Right lung (tissue), 5 donors: Measurements from ENCODE around the gene CLMN. TPM values are rescaled to one million over a fixed set of nuclear protein-coding genes. Genes with fewer than 3 reads are reported as not detected.

ENCODE experiments used
- DNase-seq, 2 donors: peaks; one replicate each; pipeline ENCODE4 v3.0.0-alpha.2; 2013
- polyA plus RNA-seq, 5 donors: library from polyadenylated mRNA; unstranded; fragments of 120-200 nt; gene quantifications; one replicate each; pipeline versions ENCODE4 v1.2.1 to v1.2.3, GENCODE V29; 2013; ENCODE audit warnings: inconsistent platforms in 1 of 5, low replicate concordance in 1 of 5; ENCODE audit not compliant: insufficient read length in 5 of 5, insufficient read depth in 1 of 5

Gene CLMN
- polyA plus RNA-seq, 5 donors, result 7.8 to 18.3 (median 13.1) TPM

DNA sequence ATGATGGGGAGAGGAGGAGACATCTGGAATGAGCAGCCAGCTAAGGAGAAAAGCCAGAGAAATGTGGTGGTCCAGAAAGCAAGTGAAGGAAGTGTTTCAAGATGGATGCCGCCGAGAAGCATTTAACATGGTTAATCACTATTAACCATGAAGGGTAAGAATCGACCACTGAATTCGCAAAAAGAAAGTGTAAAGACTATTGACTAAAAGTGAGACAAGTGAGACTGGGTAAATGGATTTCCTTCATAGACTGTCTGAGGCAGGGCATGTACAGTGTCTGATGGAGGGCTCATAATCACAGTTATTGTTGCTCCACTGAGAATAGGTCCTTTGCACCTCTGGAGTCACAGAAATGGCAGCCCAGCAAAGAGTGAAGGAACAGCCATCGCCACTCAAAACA, 25.3 kb upstream of the CLMN start:
- DNase-seq, result no peak

DNA sequence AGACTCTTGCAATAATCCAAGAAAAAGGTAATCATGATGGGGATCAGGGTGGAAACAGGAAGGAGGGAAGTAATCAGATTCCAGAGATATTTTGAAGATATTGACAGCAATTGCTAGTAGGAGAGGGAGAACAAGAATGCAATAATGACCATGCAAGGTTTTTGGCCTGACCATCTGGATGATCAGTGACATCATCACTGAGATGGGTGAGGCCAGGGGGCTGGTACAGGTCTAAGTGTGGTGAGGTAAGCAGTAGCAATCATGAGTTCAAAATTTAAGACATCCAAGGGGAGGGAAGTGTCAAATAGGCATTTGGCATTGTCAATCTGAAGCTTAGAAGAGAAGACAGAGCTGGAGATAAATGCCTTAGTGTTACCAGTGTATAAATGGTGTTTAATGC, 24.8 kb upstream of the CLMN start:
- no peak for DNase-seq

- no peak for DNase-seq
Observed at GRCh38 chr14:95341564-95341963, 21.9 kb upstream of the CLMN start.

DNA sequence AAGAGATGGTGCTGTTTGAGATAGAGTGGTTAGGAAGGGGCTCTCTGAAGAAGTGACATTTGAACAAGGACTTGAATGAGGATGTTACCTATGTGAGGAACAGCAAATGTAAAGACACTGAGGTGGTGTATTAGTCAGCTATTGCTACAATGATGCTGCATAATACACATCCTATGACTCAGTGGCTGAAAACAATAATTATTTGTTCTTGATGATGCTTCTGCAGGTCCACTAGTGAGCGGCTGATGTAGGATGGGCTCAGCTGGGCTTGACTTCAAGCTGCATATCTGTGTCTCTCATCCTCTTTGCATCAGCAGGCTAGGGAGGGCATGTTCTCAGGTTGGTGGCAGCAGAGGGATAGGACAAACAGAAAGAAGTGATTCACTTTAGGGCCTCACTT, 21.4 kb upstream of the CLMN start:
- DNase-seq, result no peak

DNA sequence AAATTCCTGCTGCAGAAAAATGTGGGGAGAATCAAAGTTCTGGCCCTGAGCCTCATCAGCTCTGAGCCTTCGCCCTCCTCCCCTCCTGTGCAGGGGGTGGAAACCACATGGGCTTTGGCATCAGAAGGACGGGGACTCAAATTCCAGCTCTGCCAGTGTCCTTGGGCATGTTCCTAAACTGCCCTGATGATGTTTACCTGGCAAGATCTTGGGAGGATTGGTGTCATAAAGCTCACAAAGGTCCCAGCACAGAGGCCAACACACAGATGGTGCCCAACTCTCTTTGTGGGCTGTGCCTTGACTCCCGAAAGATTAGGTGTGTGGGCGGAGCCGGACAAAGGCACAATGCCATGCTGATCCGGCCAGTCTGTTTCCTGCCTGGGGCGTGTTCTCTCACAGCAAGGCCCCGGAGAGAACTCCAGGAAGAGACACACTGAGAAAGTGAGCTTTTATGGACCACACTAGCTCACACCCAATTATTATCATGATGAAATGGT, 20.5 kb upstream of the CLMN start:
- DNase-seq, result no peak

- DNase-seq, result no peak
Observed at GRCh38 chr14:95339301-95339865, 19.7 kb upstream of the CLMN start.

- DNase-seq, result no peak
Observed at GRCh38 chr14:95338436-95338835, 18.7 kb upstream of the CLMN start.

DNA sequence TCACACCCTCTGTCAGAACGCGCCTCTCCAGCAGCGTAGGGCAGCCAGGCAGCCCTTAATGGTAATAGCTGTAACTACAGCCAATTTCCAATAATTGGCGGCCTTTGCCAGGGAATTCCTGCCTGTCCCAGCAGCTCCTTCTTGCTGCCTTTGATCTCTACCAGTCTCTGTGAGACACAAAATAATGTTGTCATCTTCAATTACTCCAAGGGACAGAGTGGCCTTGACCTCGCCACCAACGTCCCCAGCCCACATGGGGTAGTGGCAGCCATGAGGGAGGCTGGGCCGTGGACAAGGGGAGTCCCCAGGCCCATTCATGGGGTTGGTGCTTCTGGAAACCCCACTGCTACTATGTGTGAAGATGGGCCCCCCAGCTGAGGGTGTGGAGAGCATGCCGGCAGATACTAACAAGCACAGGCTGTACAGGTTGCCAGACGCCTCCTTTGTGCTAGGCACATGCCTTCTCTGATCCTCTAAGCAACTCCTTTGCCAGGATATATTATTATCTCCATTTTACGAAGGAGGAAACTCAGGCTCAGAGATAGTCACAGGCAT, 17.4 kb upstream of the CLMN start:
- no peak for DNase-seq

- no peak for DNase-seq
Observed at GRCh38 chr14:95336192-95336760, 16.6 kb upstream of the CLMN start.

- no peak for DNase-seq
Observed at GRCh38 chr14:95335071-95335470, 15.4 kb upstream of the CLMN start.

DNA sequence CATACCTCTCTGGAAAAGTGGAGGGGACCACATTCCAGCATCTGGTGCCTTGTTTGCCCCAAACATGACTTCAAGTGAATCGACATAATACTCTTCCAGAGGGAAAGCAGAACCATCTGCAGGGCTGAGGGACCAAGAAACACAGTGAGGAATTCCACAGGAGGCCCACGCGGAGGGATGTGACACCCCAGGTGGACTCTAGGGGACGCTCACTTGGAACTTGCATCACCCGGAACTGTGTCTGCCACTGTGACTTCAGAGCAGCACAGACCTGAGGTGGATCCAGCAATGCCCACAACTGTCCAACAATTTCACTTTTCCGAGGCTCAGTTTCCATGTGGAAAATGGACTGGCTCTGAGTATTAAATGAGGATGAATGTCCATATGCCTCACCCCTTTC, 14.3 kb upstream of the CLMN start:
- DNase-seq, result no peak

DNA sequence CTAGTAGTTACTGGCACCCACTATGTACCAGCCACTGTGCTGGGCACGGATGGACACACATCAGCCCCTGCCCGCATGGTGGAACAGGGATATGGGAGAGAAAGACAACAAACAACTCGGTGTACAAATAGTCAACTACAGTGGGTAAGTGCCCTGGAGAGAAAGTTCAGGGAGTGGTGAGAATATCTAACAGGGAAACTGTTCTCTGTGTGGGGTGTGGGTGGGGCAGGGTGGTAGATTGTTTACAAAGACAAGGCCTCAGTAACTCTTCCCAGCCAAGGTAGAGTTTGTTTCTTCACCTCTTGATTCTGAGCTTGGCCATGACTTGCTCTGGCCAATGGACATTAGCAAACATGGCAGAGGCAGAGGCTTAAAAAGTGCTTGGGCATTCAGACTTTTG, 12.9 kb upstream of the CLMN start:
- no peak for DNase-seq

DNA sequence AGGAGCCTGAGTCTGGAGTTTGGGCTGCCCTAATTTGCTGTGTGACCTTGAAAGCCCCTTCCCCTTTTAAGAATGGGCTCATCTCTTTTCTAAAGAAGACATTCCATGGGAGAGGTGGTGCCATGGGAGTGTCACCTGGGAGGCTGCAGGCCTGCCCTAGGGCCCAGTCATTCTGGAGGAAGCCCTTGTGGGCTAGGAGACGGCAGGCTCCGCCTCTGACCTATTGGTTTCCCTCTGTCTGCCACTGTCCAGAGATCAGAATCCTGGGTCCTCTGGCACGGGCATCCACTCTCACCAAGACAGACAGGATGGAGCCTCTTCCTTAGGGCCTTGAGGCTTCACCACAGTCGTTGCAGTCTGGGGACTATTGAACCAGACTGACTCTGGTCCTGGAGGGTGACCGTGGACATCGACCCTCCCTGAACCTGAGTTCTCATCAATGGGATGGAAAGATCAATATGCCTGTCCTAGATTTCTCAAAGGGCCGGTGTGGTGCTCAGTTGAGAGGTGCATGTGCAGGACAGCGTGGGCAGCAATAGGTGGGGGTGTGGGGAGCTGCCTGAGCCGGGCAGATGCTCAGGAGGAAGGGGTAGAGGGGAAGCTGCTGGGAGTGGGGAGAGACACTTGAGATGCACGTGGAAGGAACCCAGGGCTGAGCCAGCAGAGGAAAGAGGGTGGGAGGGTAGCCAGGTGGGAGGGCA, 12.2 kb upstream of the CLMN start:
- DNase-seq, result no peak

- no peak for DNase-seq
Observed at GRCh38 chr14:95330591-95331370, 11.1 kb upstream of the CLMN start.

DNA sequence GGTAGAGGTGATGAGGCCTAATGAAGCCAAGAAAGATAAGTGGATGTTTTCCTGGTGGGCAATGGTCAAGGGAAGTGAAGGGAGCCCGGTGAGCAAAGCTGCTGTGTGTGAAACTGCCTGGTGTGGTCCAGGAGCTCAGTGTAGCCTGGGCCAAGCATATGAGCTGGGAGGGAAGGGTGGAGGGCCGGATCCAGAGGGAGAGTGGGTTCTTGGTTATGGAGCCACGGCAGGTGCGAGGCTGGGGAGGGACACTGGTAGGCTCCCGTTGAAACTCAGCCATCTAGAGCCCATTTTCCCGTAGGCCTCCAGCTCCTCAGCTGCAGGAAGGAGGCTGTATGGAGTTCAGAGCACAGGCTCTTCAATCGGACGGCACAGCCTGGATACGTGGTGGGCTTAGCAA, 10.2 kb upstream of the CLMN start:
- DNase-seq, result no peak

DNA sequence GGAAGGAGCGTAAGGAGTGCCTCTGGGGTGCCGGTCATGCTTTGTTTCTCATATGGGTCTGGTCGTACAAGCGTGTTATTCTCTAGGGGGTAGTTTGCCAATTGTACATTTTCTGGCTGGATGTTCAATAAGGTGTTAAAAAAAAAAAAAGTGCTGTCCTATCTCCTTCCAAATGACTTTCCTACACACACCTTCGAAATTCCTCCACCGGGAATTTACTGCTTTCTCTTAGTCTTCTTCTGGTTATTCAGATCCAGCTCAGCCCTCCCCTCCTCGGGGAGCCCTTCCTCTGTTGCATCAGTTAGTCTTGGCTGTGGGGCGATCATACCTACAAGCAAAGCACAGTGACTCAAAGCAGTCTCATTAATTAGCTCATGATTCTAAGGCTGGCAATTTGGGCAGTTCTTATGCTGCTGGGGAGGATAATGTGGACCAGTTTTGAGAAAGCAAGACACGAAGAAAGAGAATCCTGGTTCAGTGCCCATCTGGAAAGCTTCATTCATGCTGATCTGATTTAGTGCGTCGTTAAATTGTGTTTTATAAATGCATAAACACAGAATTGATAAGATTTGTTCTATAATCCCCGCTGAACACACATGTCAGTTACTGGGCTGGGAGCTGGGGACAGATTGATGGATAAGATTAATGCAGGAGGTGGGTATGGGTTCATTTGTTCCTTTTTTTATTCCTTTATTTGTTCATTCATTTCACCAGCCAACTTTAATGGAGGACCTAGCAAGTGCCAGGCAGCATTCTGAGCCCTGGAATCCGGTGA, 9.2 kb upstream of the CLMN start:
- no peak for DNase-seq

GRCh38 chr14:95327558-95328374, 8.1 kb upstream of the CLMN start:
- no peak for DNase-seq

GRCh38 chr14:95326987-95327386, 7.3 kb upstream of the CLMN start:
- DNase-seq, result no peak

DNA sequence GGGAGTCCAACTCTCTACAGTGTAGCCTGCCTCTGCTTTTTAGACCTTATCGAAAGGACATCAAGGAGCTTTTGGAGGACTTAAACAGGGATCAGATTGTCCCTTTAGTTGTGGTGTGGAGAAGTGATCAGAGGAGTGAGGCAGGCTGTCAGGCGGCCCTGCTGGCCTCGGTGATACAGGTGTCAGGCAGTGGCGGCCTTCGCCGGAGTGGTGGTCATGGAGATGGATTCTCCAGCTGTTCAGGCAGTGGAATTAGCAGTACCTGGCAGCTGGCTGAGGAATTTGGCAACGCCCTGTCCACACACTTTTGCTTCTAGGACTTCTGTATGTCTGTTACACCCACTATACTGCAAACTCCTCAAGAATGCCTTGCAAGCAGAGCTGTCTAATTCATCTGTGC, 4.2 kb upstream of the CLMN start:
- no peak for DNase-seq

DNA sequence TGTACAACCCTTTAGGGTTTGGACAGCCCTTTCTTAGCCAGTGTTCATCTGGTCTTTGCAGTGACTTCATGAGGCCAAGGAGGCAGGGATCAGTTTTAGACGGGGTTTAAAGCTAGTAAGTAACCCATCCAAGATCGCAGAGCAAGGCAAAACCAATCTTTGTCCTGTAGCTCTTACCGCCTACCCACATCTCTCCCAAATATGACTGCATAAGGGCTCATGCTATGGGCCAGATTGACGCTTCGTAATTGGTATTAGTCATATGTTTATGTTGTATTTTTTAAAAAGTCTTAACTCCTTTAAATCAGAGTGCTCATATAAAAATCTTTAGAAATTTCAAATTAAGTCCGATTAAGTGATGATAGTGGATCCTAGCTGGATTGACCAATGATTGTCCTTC, 3.7 kb upstream of the CLMN start:
- DNase-seq, result no peak

GRCh38 chr14:95322651-95323050, 2.9 kb upstream of the CLMN start:
- no peak for DNase-seq
